Measurements from ENCODE around the gene ULBP3.

Gene ULBP3

GRCh38 chr6:150068720-150069648 is at the start of gene ULBP3:
TSS of gene ULBP3 (minus strand) at chr6:150069121. CDS start at chr6:150069066, 55 bp downstream.
- DNase-seq (ENCODE audit: low read depth, low spot score) = peak; percentile 23

GRCh38 chr6:150118627-150119026 is 49.7 kb upstream of the ULBP3 start:
- DNase-seq (ENCODE audit: low read depth, low spot score) = no peak

- DNase-seq (ENCODE audit: low read depth, low spot score) = no peak
Measured at GRCh38 chr6:150118203-150118602, 49.3 kb upstream of the ULBP3 start.

GRCh38 chr6:150116200-150116800 is 47.4 kb upstream of the ULBP3 start:
- no peak for DNase-seq (ENCODE audit: low read depth, low spot score)

- DNase-seq (ENCODE audit: low read depth, low spot score) = no peak
Measured at GRCh38 chr6:150115769-150116168, 46.8 kb upstream of the ULBP3 start.

- no peak for DNase-seq (ENCODE audit: low read depth, low spot score)
Measured at GRCh38 chr6:150112233-150112632, 43.3 kb upstream of the ULBP3 start.

- no peak for DNase-seq (ENCODE audit: low read depth, low spot score)
Measured at GRCh38 chr6:150102750-150103270, 33.9 kb upstream of the ULBP3 start.

- no peak for DNase-seq (ENCODE audit: low read depth, low spot score)
Measured at GRCh38 chr6:150100745-150101144, 31.8 kb upstream of the ULBP3 start.

GRCh38 chr6:150099953-150100352 is 31.0 kb upstream of the ULBP3 start:
- no peak for DNase-seq (ENCODE audit: low read depth, low spot score)

- no peak for DNase-seq (ENCODE audit: low read depth, low spot score)
Measured at GRCh38 chr6:150099546-150099945, 30.6 kb upstream of the ULBP3 start.

GRCh38 chr6:150098155-150098554 is 29.2 kb upstream of the ULBP3 start:
- DNase-seq (ENCODE audit: low read depth, low spot score) = no peak

GRCh38 chr6:150093397-150093796 is 24.5 kb upstream of the ULBP3 start:
- no peak for DNase-seq (ENCODE audit: low read depth, low spot score)

- no peak for DNase-seq (ENCODE audit: low read depth, low spot score)
Measured at GRCh38 chr6:150091476-150091875, 22.6 kb upstream of the ULBP3 start.

- no peak for DNase-seq (ENCODE audit: low read depth, low spot score)
Measured at GRCh38 chr6:150090328-150090727, 21.4 kb upstream of the ULBP3 start.

GRCh38 chr6:150088481-150089154 is 19.7 kb upstream of the ULBP3 start:
- DNase-seq (ENCODE audit: low read depth, low spot score) = no peak

- DNase-seq (ENCODE audit: low read depth, low spot score) = no peak
Measured at GRCh38 chr6:150087336-150087735, 18.4 kb upstream of the ULBP3 start.

GRCh38 chr6:150086026-150086425 is 17.1 kb upstream of the ULBP3 start:
- DNase-seq (ENCODE audit: low read depth, low spot score) = no peak

GRCh38 chr6:150084426-150084825 is 15.5 kb upstream of the ULBP3 start:
- no peak for DNase-seq (ENCODE audit: low read depth, low spot score)

- no peak for DNase-seq (ENCODE audit: low read depth, low spot score)
Measured at GRCh38 chr6:150083839-150084238, 14.9 kb upstream of the ULBP3 start.

- no peak for DNase-seq (ENCODE audit: low read depth, low spot score)
Measured at GRCh38 chr6:150081702-150082101, 12.8 kb upstream of the ULBP3 start.

- DNase-seq (ENCODE audit: low read depth, low spot score) = no peak
Measured at GRCh38 chr6:150079604-150080003, 10.7 kb upstream of the ULBP3 start.

GRCh38 chr6:150078788-150079187 is 9.9 kb upstream of the ULBP3 start:
- no peak for DNase-seq (ENCODE audit: low read depth, low spot score)

All from activated CD4-positive, CD25-positive, alpha-beta regulatory T cell treated with anti-CD3 and anti-CD28 coated beads, Interleukin-2, amount 50 U/mL, for 16 hours (primary cell).